Measurements from ENCODE around the gene B4GALNT4. TPM values are rescaled to one million over a fixed set of nuclear protein-coding genes. Genes with fewer than 3 reads are reported as not detected.

The B4GALNT4 gene
- total and polyA plus RNA-seq, 4 donors = 0.15 to 0.42 (median 0.42) TPM; not detected in 1

GRCh38 chr11:383431-383830 lies 14.1 kb downstream of the B4GALNT4 start:
- Histone ChIP-seq H3K4me1 (ENCODE audit: control insufficient read depth in 4 of 4, insufficient read depth in 4 of 4, low read length in 3 of 4) (peaks cover 0 to 1% (median 0%) of the 10 kb centered on the region in 4 donors), H3K9me3 (ENCODE audit: control insufficient read depth in 4 of 4, low read length in 3 of 4) (peaks cover 0 to 2% (median under 1%) of the 10 kb centered on the region in 4 donors), H3K36me3 (ENCODE audit: control insufficient read depth in 4 of 4, insufficient read depth in 3 of 4, low read depth in 1 of 4, low read length in 3 of 4) (no peaks in the 10 kb centered on the region), H3K9ac (ENCODE audit: low read depth in 1 of 2, low read length in 2 of 2) (no peak overlapping the region), H3K4me3 (ENCODE audit: low read depth in 1 of 3, low read length in 3 of 3) (no peak overlapping the region), H3K27ac (ENCODE audit: low read depth in 1 of 2, low read length in 2 of 2) (no peak overlapping the region), H3K27me3 (ENCODE audit: control insufficient read depth in 4 of 4, insufficient read depth in 4 of 4, low read length in 3 of 4) (no peaks in the 10 kb centered on the region)
- DNase-seq (ENCODE audit: low spot score) = no peak
- WGBS = 88% methylated on average over 14 of the region's 14 CpGs
- TF ChIP-seq YY1 (IDR thresholded peaks at IDR 0.05) = no peak
- TF ChIP-seq REST (IDR thresholded peaks at IDR 0.05) = no peak
- no peak for TF ChIP-seq NR2F2 (IDR thresholded peaks at IDR 0.05)
- no peak for TF ChIP-seq FOXA2 (IDR thresholded peaks at IDR 0.05)
- no peak for TF ChIP-seq HNF4G (IDR thresholded peaks at IDR 0.05)
- TF ChIP-seq FOXA1 (IDR thresholded peaks at IDR 0.05) = no peak
- no peak for TF ChIP-seq HNF4A (conservative IDR thresholded peaks at IDR 0.05)
- TF ChIP-seq MAX (IDR thresholded peaks at IDR 0.05) = no peak
- TF ChIP-seq CTCF (IDR thresholded peaks at IDR 0.05; ENCODE audit: low read depth, low read length, missing input control) = no peak
- TF ChIP-seq SP1 (IDR thresholded peaks at IDR 0.05) = no peak
- TF ChIP-seq ZBTB33 (IDR thresholded peaks at IDR 0.05) = no peak
- TF ChIP-seq JUND (IDR thresholded peaks at IDR 0.05) = no peak
- TF ChIP-seq GABPA (IDR thresholded peaks at IDR 0.05 in 1 of 2, conservative IDR thresholded peaks at IDR 0.05 in 1 of 2) = no peak
- no peak for TF ChIP-seq RAD21 (IDR thresholded peaks at IDR 0.05)
- no peak for TF ChIP-seq TAF1 (conservative IDR thresholded peaks at IDR 0.05)
- no peak for TF ChIP-seq ATF3 (IDR thresholded peaks at IDR 0.05)
- TF ChIP-seq EGR1 (IDR thresholded peaks at IDR 0.05; ENCODE audit: low read depth in 2 of 2) = no peak
- no peak for TF ChIP-seq RXRA (IDR thresholded peaks at IDR 0.05)
